ENCODE measurements around the gene FOXL2NB.
A peak's percentile ranks its signal among the peaks of the same experiment; 100 is the strongest.

The FOXL2NB gene

DNA sequence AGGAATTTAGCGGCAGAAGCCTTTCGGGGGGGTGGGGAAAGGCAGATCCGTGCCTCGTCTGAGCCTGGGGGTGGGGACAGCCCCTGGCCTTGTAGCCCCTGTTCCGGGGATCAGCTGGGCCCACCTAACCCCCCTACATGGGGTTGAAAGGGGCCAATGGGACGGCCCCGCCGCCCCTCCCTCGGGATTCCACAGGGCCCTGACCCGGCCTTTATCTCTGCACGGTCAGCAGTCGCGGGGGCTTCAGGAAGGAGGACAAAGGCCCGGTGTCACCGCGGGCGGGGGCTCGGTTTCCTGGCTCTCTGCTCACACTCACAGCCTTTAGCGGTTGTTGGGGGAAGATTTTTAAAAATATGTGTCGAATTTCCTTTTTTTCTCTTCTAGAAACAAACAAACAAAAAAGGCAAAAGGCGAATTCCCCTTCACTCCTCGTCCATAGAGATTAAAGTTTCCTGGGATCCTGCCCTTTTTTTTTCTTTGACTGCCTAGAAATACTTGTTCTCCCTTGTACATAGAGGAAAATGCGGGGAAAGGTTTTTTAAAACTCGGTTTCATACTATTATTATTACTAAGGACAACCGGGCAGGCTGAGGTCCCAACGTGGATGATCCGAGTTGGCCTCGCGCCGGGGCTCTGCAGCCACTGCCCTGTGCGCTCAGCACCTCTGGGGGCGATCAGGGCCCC, 8.0 kb upstream of the FOXL2NB start:
- no peak overlapping the region for H3K27ac ChIP-seq
- no peak for TF ChIP-seq ZFX (IDR thresholded peaks at IDR 0.05; ENCODE audit: borderline replicate concordance)
- no peak for TF ChIP-seq CTCF (IDR thresholded peaks at IDR 0.05)

DNA sequence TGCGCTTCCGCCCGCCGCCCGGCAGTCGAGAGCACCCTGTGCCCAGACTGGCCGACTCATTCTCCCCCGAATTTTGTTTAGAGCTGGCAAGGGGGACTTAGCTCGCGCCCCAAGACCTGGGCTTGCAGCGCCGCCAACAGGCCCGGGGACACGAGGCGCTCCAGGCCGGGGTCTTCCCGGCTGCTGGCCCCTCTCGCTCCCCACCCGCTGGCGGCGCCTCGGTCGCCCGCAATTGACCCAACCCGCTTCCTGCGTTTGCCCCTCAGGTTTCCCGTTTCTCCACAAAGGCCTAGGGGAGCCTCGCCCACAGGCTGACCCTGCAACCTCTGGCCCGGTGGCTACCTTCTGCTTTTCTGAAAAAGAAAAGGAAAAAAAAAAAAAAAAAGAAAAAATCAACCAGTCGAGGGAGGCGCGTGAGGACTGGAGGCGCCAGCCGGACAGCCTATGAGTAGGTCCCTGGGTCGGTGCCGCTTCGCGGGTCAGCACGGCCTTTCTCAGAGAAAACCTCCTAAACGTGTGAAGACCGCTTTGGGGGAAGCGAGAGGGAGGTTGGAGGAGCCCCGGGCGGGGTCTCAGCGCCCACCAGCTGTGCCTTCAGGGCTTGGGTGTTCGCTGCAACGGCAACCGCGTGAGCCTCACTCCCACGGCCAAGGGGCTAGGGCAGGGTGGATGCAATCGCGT, 7.3 kb upstream of the FOXL2NB start:
- H3K27ac ChIP-seq = no peak overlapping the region
- no peak for TF ChIP-seq CTCF (IDR thresholded peaks at IDR 0.05)
- TF ChIP-seq ZFX (IDR thresholded peaks at IDR 0.05; ENCODE audit: borderline replicate concordance) = no peak

GRCh38 chr3:138940446-138940845, 6.6 kb upstream of the FOXL2NB start:
- no peak for TF ChIP-seq CTCF (IDR thresholded peaks at IDR 0.05)
- TF ChIP-seq ZFX (IDR thresholded peaks at IDR 0.05; ENCODE audit: borderline replicate concordance) = no peak
- no peak overlapping the region for H3K27ac ChIP-seq

DNA sequence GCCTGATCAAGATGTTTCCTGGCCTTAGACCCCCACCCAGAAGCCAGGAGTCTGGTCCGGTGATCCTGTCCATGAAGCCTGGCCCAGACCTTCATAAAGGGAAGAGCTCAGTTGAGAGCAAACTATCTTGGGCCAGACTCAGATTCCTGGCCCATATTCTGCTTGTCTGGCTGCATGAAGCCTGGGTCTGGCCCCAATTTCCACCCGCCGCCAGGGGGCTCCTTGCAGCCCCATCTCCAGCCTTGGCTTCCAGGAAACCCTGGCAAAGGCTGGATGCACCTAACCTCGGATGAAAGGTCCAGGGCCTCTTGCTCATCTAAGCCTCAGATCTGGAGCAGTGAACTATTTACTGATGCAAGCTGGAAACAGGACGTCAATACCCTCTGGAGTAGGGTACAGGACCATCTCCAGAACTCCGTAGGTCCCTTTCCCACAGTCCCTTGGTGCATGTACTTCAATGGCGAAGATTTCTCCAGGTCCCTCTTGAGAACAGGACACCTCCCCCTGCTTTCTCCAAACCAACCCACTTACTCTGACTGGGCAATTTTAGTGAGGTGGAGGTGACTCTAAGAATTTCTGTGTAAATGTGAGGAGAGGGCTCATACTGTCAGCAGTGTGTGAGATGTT, 5.6 kb upstream of the FOXL2NB start:
- no peak overlapping the region for H3K27ac ChIP-seq
- peak; percentile 60; the same call in 1 of the 2 replicates for TF ChIP-seq CTCF (IDR thresholded peaks at IDR 0.05)
- TF ChIP-seq ZFX (IDR thresholded peaks at IDR 0.05; ENCODE audit: borderline replicate concordance) = no peak

- no peak for TF ChIP-seq CTCF (IDR thresholded peaks at IDR 0.05)
- no peak for TF ChIP-seq ZFX (IDR thresholded peaks at IDR 0.05; ENCODE audit: borderline replicate concordance)
- no peak overlapping the region for H3K27ac ChIP-seq
Observed at GRCh38 chr3:138942271-138942670, 4.7 kb upstream of the FOXL2NB start.

DNA sequence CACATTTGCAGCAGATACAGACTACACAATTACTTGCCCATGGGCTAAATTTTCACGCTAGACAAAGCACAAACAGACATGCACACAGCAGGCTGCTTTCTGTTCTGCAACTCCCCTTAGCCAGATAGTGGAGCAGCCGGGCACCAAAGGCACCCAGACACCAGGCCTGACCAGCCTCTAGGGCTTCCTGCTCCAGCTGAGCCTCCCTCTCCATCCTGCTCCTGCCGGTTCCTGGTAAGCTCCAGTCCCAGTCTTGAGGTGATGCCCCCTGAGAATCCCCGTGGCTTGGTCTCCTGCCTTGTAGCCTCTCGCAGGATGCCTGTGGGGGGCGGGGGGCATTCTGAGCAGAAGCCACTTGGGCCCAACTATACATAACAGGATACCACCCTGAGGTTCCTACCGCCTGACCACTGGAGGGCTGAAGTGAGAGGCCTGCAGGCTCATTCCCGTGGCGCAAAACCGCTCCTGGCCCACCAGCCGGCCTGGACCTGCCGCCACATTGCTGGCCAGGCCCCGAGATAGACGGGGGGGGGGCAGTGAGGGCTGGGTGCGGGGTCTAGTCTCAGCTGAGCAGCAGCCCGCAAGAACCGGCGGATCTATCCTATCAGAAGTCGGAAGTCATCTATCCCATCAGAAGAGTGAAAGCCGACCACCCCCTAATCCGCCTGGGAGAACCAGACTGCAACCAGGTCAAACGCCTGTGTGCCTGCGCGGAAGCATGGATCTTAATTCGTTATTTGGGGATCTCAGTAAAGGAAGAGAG, 4.0 kb upstream of the FOXL2NB start:
- TF ChIP-seq CTCF (IDR thresholded peaks at IDR 0.05) = no peak
- no peak for TF ChIP-seq ZFX (IDR thresholded peaks at IDR 0.05; ENCODE audit: borderline replicate concordance)
- no peak overlapping the region for H3K27ac ChIP-seq

All from 22Rv1 (cell line).